Measurements from ENCODE around the gene ARHGAP21.
"Not testable (repeated sequence)": the region's sequence is repeated elsewhere in the genome, so short reads cannot be mapped to it uniquely, and the experiment has no call there.

Gene ARHGAP21

GRCh38 chr10:24723788-24724380 is at the start of gene ARHGAP21:
Gene ARHGAP21, minus strand, starts transcription at chr10:24723887. Its CDS starts 1,988 bp downstream, at chr10:24721899.
- DNase-seq: peak; percentile 83 to 90

GRCh38 chr10:24771943-24772694 is 48.4 kb upstream of the ARHGAP21 start:
- DNase-seq: no peak

GRCh38 chr10:24764991-24765390 is 41.3 kb upstream of the ARHGAP21 start:
- not testable (repeated sequence) for DNase-seq

- no peak for DNase-seq
These were observed 39.4 kb upstream of the ARHGAP21 start for GRCh38 chr10:24762966-24763623.

- DNase-seq: no peak
These were observed 38.7 kb upstream of the ARHGAP21 start for GRCh38 chr10:24762161-24762924.

- no peak for DNase-seq
These were observed 36.0 kb upstream of the ARHGAP21 start for GRCh38 chr10:24759672-24760071.

GRCh38 chr10:24758254-24758653 is 34.6 kb upstream of the ARHGAP21 start:
- not testable (repeated sequence) for DNase-seq

GRCh38 chr10:24756283-24756682 is 32.6 kb upstream of the ARHGAP21 start:
- DNase-seq: no peak

- no peak for DNase-seq
These were observed 28.0 kb upstream of the ARHGAP21 start for GRCh38 chr10:24751716-24752115.

- DNase-seq: no peak
These were observed 27.0 kb upstream of the ARHGAP21 start for GRCh38 chr10:24750695-24751094.

GRCh38 chr10:24748214-24748613 is 24.5 kb upstream of the ARHGAP21 start:
- no peak for DNase-seq

GRCh38 chr10:24744946-24745345 is 21.3 kb upstream of the ARHGAP21 start:
- peak; percentile 27 to 66 for DNase-seq

GRCh38 chr10:24740714-24741113 is 17.0 kb upstream of the ARHGAP21 start:
- no peak for DNase-seq

- no peak for DNase-seq
These were observed 13.3 kb upstream of the ARHGAP21 start for GRCh38 chr10:24737001-24737400.

GRCh38 chr10:24731942-24732341 is 8.3 kb upstream of the ARHGAP21 start:
- DNase-seq: no peak

GRCh38 chr10:24730811-24731210 is 7.1 kb upstream of the ARHGAP21 start:
- no peak for DNase-seq

- no peak for DNase-seq
These were observed 4.1 kb upstream of the ARHGAP21 start for GRCh38 chr10:24727786-24728185.

GRCh38 chr10:24726626-24727025 is 2.9 kb upstream of the ARHGAP21 start:
- no peak for DNase-seq

- not testable (repeated sequence) for DNase-seq
These were observed 2.3 kb upstream of the ARHGAP21 start for GRCh38 chr10:24726029-24726428.

GRCh38 chr10:24724381-24725228 is 918 bp upstream of the ARHGAP21 start:
- DNase-seq: peak; percentile 97

- DNase-seq: no peak
These were observed 300 bp downstream of the ARHGAP21 start for GRCh38 chr10:24723386-24723787.

Measured in Kasumi-1 (cell line).